IMR-90 (cell line): Measurements from ENCODE around the gene PRAC2.

Experiments
- BHLHE40 ChIP-seq: fragments of 150-350 bp; IDR thresholded peaks from 2 replicates; pipeline ENCODE4 v1.6.1; 2016; ENCODE audit warnings: mild to moderate bottlenecking, low read depth, low read length
- FOS ChIP-seq: fragments of 150-350 bp; IDR thresholded peaks from 2 replicates; pipeline ENCODE4 v1.6.1; 2016; ENCODE audit warnings: low read depth, low read length
- MAFK ChIP-seq: IDR thresholded peaks from 2 replicates; pipeline ENCODE4 v1.6.1; 2012; ENCODE audit warnings: low read depth, low read length, improper control_type of control experiment
- MXI1 ChIP-seq: IDR thresholded peaks from 2 replicates; pipeline ENCODE4 v1.6.1; 2012; ENCODE audit warnings: low read depth, mild to moderate bottlenecking, low read length, moderate library complexity, borderline replicate concordance
- POLR2A ChIP-seq: IDR thresholded peaks from 2 replicates; pipeline ENCODE4 v1.6.1; 2012; ENCODE audit warnings: mild to moderate bottlenecking, low read depth, low read length
- RAD21 ChIP-seq: IDR thresholded peaks from 2 replicates; pipeline ENCODE4 v1.6.1; 2012; ENCODE audit warnings: low read length, improper control_type of control experiment
- RCOR1 ChIP-seq: IDR thresholded peaks from 2 replicates; pipeline ENCODE4 v1.6.1; 2012; ENCODE audit warnings: mild to moderate bottlenecking, low read length, improper control_type of control experiment; ENCODE audit not compliant: insufficient replicate concordance
- RFX5 ChIP-seq: IDR thresholded peaks from 2 replicates; pipeline ENCODE4 v1.8.0; 2012; ENCODE audit warnings: low read depth, mild to moderate bottlenecking, low read length, moderate library complexity
- TF ChIP-seq, protein P1 (sequence below): conservative IDR thresholded peaks from 2 replicates; pipeline ENCODE4 v1.5.1; 2012; ENCODE audit warnings: mild to moderate bottlenecking, low read depth, low read length, improper control_type of control experiment

DNA sequence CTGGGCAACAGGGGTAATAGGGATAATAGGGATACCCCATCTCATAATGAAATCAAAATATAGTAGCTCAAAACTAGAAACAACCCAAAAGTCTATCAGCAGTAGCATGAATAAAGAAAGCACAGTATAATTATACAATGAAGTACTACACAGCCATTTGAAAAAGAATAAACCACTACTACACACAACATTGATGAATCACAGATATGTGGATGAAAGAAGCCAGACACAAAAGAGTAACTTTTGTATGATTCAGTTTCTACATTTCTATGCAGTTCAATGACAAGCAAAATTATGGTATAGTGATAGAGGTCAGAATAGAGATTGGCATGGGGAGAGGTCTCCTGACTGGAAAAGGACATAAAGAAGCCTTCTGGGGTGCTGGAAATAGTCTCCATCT is 8.4 kb downstream of the PRAC2 start:
- TF ChIP-seq, protein P1, sequence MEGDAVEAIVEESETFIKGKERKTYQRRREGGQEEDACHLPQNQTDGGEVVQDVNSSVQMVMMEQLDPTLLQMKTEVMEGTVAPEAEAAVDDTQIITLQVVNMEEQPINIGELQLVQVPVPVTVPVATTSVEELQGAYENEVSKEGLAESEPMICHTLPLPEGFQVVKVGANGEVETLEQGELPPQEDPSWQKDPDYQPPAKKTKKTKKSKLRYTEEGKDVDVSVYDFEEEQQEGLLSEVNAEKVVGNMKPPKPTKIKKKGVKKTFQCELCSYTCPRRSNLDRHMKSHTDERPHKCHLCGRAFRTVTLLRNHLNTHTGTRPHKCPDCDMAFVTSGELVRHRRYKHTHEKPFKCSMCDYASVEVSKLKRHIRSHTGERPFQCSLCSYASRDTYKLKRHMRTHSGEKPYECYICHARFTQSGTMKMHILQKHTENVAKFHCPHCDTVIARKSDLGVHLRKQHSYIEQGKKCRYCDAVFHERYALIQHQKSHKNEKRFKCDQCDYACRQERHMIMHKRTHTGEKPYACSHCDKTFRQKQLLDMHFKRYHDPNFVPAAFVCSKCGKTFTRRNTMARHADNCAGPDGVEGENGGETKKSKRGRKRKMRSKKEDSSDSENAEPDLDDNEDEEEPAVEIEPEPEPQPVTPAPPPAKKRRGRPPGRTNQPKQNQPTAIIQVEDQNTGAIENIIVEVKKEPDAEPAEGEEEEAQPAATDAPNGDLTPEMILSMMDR = no peak
- TF ChIP-seq MAFK (no peak), FOS (no peak), POLR2A (no peak), RCOR1 (no peak), BHLHE40 (no peak), MXI1 (no peak), RFX5 (no peak), RAD21 (no peak)
